OCI-LY7 (cell line): Measurements from ENCODE around the gene PILRA. TPM values are rescaled to one million over a fixed set of nuclear protein-coding genes. Genes with fewer than 3 reads are reported as not detected.
A peak's percentile ranks its signal among the peaks of the same experiment; 100 is the strongest.

ENCODE experiments used
- BruUV-seq: library from RNA; stranded (reverse); fragments of 400-500 nt; replicated peaks from 2 replicates; lab custom pipeline; 2021; lab: Mats Ljungman, UMichigan
- CTCF ChIA-PET: fragments of 300-600 bp; sonication (Branson Sonifier 250); formaldehyde crosslinking; loops from one replicate; lab custom pipeline; 2022; ENCODE audit warnings: antibody characterized with exemption; ENCODE audit not compliant: unreplicated experiment; lab: Charles Lee
- POLR2A ChIA-PET: fragments of 300-600 bp; sonication (Branson Sonifier 250); formaldehyde crosslinking; loops from one replicate; lab custom pipeline; 2022; ENCODE audit warnings: antibody characterized with exemption; lab: Charles Lee
- DNase-seq: peaks from one replicate; pipeline ENCODE4 v3.0.0-alpha.2; 2015; ENCODE audit warnings: low spot score
- H2AFZ ChIP-seq: fragments of 200-600 bp; sonication (generic), shearing (Covaris generic); 2 replicates; pipeline ENCODE4 v1.6.1; 2014; ENCODE audit warnings: mild to moderate bottlenecking, antibody characterized with exemption, low read length, moderate library complexity
- H3K27ac ChIP-seq: fragments of 200-600 bp; sonication (generic); 2 replicates; pipeline ENCODE4 v1.5.1; 2014; ENCODE audit warnings: mixed run types, low read depth, mild to moderate bottlenecking, moderate library complexity, low read length, inconsistent platforms; ENCODE audit not compliant: poor library complexity, severe bottlenecking
- H3K36me3 ChIP-seq: fragments of 200-600 bp; sonication (generic); 2 replicates; pipeline ENCODE4 v1.6.1; 2014; ENCODE audit warnings: mild to moderate bottlenecking, antibody characterized with exemption, low read length, moderate library complexity, mixed read lengths; ENCODE audit not compliant: insufficient read depth
- H3K4me1 ChIP-seq: fragments of 200-600 bp; sonication (generic); 2 replicates; pipeline ENCODE4 v1.5.1; 2014; ENCODE audit warnings: mild to moderate bottlenecking, low read length; ENCODE audit not compliant: insufficient read depth, poor library complexity, severe bottlenecking
- H3K4me2 ChIP-seq: fragments of 200-600 bp; sonication (generic); 2 replicates; pipeline ENCODE4 v1.6.1; 2014; ENCODE audit warnings: mild to moderate bottlenecking, low read length
- H3K4me3 ChIP-seq: fragments of 200-600 bp; sonication (generic); 2 replicates; pipeline ENCODE4 v1.5.1; 2014; ENCODE audit warnings: mild to moderate bottlenecking, low read depth, low read length; ENCODE audit not compliant: poor library complexity, severe bottlenecking
- H3K79me2 ChIP-seq: fragments of 200-600 bp; sonication (generic); 2 replicates; pipeline ENCODE4 v1.6.1; 2016; ENCODE audit warnings: low read depth, mild to moderate bottlenecking, low read length, moderate library complexity, mixed read lengths; ENCODE audit not compliant: insufficient read depth
- H3K9me2 ChIP-seq: fragments of 200-600 bp; sonication (generic); 2 replicates; pipeline ENCODE4 v1.6.1; 2016; ENCODE audit warnings: mild to moderate bottlenecking, low read length, mixed read lengths; ENCODE audit not compliant: insufficient read depth
- H3K9me3 ChIP-seq: fragments of 200-600 bp; sonication (generic); 2 replicates; pipeline ENCODE4 v1.6.1; 2014; ENCODE audit warnings: mild to moderate bottlenecking, mixed run types, low read length, mixed read lengths
- H4K20me1 ChIP-seq: fragments of 200-600 bp; sonication (generic); 2 replicates; pipeline ENCODE4 v1.6.1; 2014; ENCODE audit warnings: mild to moderate bottlenecking, antibody characterized with exemption, low read length, moderate library complexity, mixed read lengths; ENCODE audit not compliant: insufficient read depth
- EZH2phosphoT487 ChIP-seq: fragments of 200-600 bp; sonication (generic); IDR thresholded peaks from 2 replicates; pipeline ENCODE4 v1.6.1; 2018; ENCODE audit warnings: low read depth, borderline replicate concordance, mild to moderate bottlenecking, mixed run types, antibody characterized with exemption, low read length, moderate library complexity, mixed read lengths
- intact Hi-C: fragments of 100-400 bp; cut with micrococcal nuclease; formaldehyde crosslinking; loops from one replicate; pipeline ENCODE4 v1.10.0; 2022; ENCODE audit not compliant: unreplicated experiment
- total RNA-seq, 2 experiments: library from RNA; depleted of rRNA in 1 of 2; stranded (reverse); fragments of >200 nt in 1 of 2; shearing (Covaris generic) in 1 of 2; gene quantifications; 2 replicates each; pipeline ENCODE4 v1.2.3, GENCODE V29; 2014 to 2022
- TF ChIP-seq, protein P1 (sequence below): fragments of 200-600 bp; sonication (generic); conservative IDR thresholded peaks from 2 replicates; pipeline ENCODE4 v1.5.1; 2014; ENCODE audit warnings: mild to moderate bottlenecking, antibody characterized with exemption, low read length, moderate library complexity, mixed read lengths

PILRA gene
- total RNA-seq, 2 experiments from 2014 or later, result 8.0 to 16.0 TPM

DNA sequence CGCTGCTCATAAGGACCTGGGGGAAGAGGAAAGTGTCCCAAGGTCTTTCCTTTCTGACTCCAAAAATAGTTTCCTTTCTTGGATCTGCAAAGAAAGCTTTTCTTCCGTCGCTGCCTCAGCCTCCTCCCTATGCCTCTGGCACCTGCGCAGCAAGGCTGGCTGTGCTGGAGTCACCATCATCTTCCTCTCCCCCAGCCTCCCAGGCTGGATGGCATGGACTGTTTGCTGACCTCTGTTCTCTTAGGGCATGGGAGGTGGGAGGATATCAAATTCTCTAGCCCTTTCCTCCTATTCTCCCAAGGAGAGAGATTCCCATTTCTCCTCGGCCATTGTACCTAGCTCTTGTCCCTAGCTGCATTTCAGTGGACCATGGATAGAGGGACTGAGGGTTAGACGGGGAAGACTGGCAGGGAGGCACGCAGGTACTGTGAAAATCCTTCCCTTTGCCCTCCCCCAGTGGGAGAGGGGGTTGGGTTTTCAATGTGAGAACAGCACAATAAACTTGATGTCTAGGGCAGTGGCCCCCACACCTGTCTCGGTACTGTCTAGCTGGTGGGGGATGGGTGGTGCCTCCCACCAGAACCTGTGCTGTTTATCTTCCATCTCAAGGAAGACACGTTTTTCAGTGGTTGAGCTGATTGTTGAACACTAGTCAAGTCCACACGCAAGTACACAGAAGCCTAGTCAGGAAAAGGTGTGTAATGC is 60.5 kb downstream of the PILRA start:
- POLR2A ChIA-PET, result no interaction called here

DNA sequence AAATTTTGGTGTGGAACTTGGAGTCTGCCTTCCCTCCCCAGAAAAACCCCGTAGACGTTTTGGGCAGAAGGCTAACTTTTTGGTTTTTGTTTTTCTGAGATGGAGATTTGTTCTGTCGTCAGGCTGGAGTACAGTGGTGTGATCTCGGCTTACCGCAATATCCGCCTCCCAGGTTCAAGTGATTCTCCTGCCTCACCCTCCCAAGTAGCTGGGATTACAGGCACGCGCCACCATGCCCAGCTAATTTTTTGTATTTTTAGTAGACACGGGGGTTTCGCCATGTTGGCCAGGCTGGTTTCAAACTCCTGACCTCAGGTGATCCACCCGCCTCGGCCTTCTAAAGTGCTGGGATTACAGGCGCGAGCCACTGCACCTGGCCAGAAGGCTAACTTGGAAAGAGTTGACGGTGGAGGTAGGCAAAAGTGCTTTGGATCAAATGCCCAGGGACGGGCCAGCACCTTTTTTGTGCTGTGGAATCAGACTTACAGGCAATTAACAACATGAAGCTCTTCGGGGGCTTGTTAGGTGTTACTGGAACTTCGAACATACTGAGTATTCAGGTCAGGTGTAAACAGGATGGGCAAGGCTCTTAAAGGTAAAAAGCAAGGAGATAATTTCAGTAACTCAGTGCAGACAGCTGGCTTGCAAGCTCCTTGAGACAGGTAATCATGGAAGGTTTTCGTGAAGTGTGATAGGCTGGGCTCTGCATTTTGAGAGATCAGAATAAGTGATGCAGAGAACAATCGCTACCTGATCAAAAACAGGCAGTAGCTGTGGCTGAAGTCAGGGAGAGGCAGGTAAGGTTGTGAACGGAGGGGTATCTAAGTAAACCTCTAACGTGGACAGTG is 61.2 kb downstream of the PILRA start:
- intact Hi-C loops, result no loop called here
- H3K4me2 ChIP-seq, result peak overlapping the region; percentile 85
- no peak for DNase-seq
- no peaks in the 10 kb centered on the region for H3K9me2 ChIP-seq
- H2AFZ ChIP-seq, result no peak overlapping the region
- H3K27ac ChIP-seq, result peak overlapping the region; percentile 84
- POLR2A ChIA-PET, result interaction anchor here (0.6 to 1.1 kb wide), 2 partner anchors 19 to 41 kb away, joined by 3 to 4 read pairs; no protein-coding TSS in a partner anchor
- H4K20me1 ChIP-seq, result peaks cover 9% of the 10 kb centered on the region; the same call in 1 of the 2 replicates
- TF ChIP-seq, protein P1, sequence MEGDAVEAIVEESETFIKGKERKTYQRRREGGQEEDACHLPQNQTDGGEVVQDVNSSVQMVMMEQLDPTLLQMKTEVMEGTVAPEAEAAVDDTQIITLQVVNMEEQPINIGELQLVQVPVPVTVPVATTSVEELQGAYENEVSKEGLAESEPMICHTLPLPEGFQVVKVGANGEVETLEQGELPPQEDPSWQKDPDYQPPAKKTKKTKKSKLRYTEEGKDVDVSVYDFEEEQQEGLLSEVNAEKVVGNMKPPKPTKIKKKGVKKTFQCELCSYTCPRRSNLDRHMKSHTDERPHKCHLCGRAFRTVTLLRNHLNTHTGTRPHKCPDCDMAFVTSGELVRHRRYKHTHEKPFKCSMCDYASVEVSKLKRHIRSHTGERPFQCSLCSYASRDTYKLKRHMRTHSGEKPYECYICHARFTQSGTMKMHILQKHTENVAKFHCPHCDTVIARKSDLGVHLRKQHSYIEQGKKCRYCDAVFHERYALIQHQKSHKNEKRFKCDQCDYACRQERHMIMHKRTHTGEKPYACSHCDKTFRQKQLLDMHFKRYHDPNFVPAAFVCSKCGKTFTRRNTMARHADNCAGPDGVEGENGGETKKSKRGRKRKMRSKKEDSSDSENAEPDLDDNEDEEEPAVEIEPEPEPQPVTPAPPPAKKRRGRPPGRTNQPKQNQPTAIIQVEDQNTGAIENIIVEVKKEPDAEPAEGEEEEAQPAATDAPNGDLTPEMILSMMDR, result no peak
- TF ChIP-seq EZH2phosphoT487, result no peak
- no TSS peak for BruUV-seq
- CTCF ChIA-PET, result interaction anchor here (1.0 kb wide), 1 partner anchor 13 kb away, joined by 5 read pairs; no protein-coding TSS in a partner anchor
- H3K4me1 ChIP-seq, result peaks cover 54% of the 10 kb centered on the region
- peak overlapping the region; percentile 90 for H3K4me3 ChIP-seq
- no peaks in the 10 kb centered on the region for H3K9me3 ChIP-seq
- peaks cover 48% of the 10 kb centered on the region for H3K79me2 ChIP-seq
- peaks cover 68% of the 10 kb centered on the region for H3K36me3 ChIP-seq

More for the DNA sequence above, 60.5 kb downstream of the PILRA start:
- H2AFZ ChIP-seq, result no peak overlapping the region
- intact Hi-C loops, result no loop called here
- peaks cover 64% of the 10 kb centered on the region for H3K36me3 ChIP-seq
- CTCF ChIA-PET, result no interaction called here
- H3K9me3 ChIP-seq, result no peaks in the 10 kb centered on the region
- DNase-seq, result no peak
- peaks cover 48% of the 10 kb centered on the region for H3K79me2 ChIP-seq
- H3K4me2 ChIP-seq, result peak overlapping the region; percentile 85
- peak overlapping the region; percentile 36 for H3K27ac ChIP-seq
- H4K20me1 ChIP-seq, result peaks cover 9% of the 10 kb centered on the region; the same call in 1 of the 2 replicates
- H3K9me2 ChIP-seq, result no peaks in the 10 kb centered on the region
- H3K4me3 ChIP-seq, result peak overlapping the region; percentile 5
- TF ChIP-seq, protein P1, result no peak
- TF ChIP-seq EZH2phosphoT487, result no peak
- no TSS peak for BruUV-seq
- H3K4me1 ChIP-seq, result peaks cover 54% of the 10 kb centered on the region
